ENCODE results near the gene FDXR. TPM values are rescaled to one million over a fixed set of nuclear protein-coding genes. Genes with fewer than 3 reads are reported as not detected.

The FDXR gene
- total and polyA plus RNA-seq, 4 donors, result 3.9 to 10.1 (median 4.6) TPM

GRCh38 chr17:74861662-74862107, 11.1 kb downstream of the FDXR start:
- TF ChIP-seq CTCF (IDR thresholded peaks at IDR 0.05; ENCODE audit: low read depth, low read length, missing input control), result no peak
- no peak for TF ChIP-seq HNF4G (IDR thresholded peaks at IDR 0.05)
- no peak for TF ChIP-seq JUND (IDR thresholded peaks at IDR 0.05)
- no peak for TF ChIP-seq YY1 (IDR thresholded peaks at IDR 0.05)
- TF ChIP-seq HNF4A (conservative IDR thresholded peaks at IDR 0.05), result no peak
- H3K27me3 ChIP-seq (ENCODE audit: control insufficient read depth in 4 of 4, insufficient read depth in 4 of 4, low read length in 3 of 4), result peaks cover 0 to 7% (median 3%) of the 10 kb centered on the region in 4 donors
- WGBS, result 7% methylated on average over 36 of the region's 36 CpGs
- H3K27ac ChIP-seq (ENCODE audit: low read depth in 1 of 2, low read length in 2 of 2), result no peak overlapping the region
- H3K9ac ChIP-seq (ENCODE audit: low read depth in 1 of 2, low read length in 2 of 2), result no peak overlapping the region
- no peak for DNase-seq (ENCODE audit: low spot score)
- peaks cover 8 to 25% (median 14%) of the 10 kb centered on the region in 4 donors for H3K4me1 ChIP-seq (ENCODE audit: control insufficient read depth in 4 of 4, insufficient read depth in 4 of 4, low read length in 3 of 4)
- peak overlapping the region in 1 of 3 donors; percentile 20 for H3K4me3 ChIP-seq (ENCODE audit: low read depth in 1 of 3, low read length in 3 of 3)
- H3K9me3 ChIP-seq (ENCODE audit: control insufficient read depth in 4 of 4, low read length in 3 of 4), result no peaks in the 10 kb centered on the region
- H3K36me3 ChIP-seq (ENCODE audit: control insufficient read depth in 4 of 4, insufficient read depth in 3 of 4, low read depth in 1 of 4, low read length in 3 of 4), result no peaks in the 10 kb centered on the region

- Histone ChIP-seq H3K27ac (ENCODE audit: low read depth in 1 of 2, low read length in 2 of 2) (no peak overlapping the region), H3K9me3 (ENCODE audit: control insufficient read depth in 4 of 4, low read length in 3 of 4) (no peaks in the 10 kb centered on the region), H3K4me3 (ENCODE audit: low read depth in 1 of 3, low read length in 3 of 3) (peak overlapping the region in 1 of 3 donors; percentile 20), H3K9ac (ENCODE audit: low read depth in 1 of 2, low read length in 2 of 2) (no peak overlapping the region), H3K36me3 (ENCODE audit: control insufficient read depth in 4 of 4, insufficient read depth in 3 of 4, low read depth in 1 of 4, low read length in 3 of 4) (no peaks in the 10 kb centered on the region), H3K27me3 (ENCODE audit: control insufficient read depth in 4 of 4, insufficient read depth in 4 of 4, low read length in 3 of 4) (peaks cover 0 to 7% (median 3%) of the 10 kb centered on the region in 4 donors), H3K4me1 (ENCODE audit: control insufficient read depth in 4 of 4, insufficient read depth in 4 of 4, low read length in 3 of 4) (peaks cover 8 to 25% (median 14%) of the 10 kb centered on the region in 4 donors)
- DNase-seq (ENCODE audit: low spot score), result no peak
- no peak for TF ChIP-seq REST (IDR thresholded peaks at IDR 0.05)
- TF ChIP-seq, protein P1, sequence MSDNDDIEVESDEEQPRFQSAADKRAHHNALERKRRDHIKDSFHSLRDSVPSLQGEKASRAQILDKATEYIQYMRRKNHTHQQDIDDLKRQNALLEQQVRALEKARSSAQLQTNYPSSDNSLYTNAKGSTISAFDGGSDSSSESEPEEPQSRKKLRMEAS (IDR thresholded peaks at IDR 0.05), result no peak
- TF ChIP-seq CTCF (IDR thresholded peaks at IDR 0.05; ENCODE audit: low read depth, low read length, missing input control), result no peak
- TF ChIP-seq FOXA1 (IDR thresholded peaks at IDR 0.05), result no peak
- no peak for TF ChIP-seq JUND (IDR thresholded peaks at IDR 0.05)
- TF ChIP-seq TAF1 (conservative IDR thresholded peaks at IDR 0.05), result no peak
- no peak for TF ChIP-seq RAD21 (IDR thresholded peaks at IDR 0.05)
- no peak for TF ChIP-seq GABPA (IDR thresholded peaks at IDR 0.05 in 1 of 2, conservative IDR thresholded peaks at IDR 0.05 in 1 of 2)
- no peak for TF ChIP-seq NR2F2 (IDR thresholded peaks at IDR 0.05)
- TF ChIP-seq, protein P2, sequence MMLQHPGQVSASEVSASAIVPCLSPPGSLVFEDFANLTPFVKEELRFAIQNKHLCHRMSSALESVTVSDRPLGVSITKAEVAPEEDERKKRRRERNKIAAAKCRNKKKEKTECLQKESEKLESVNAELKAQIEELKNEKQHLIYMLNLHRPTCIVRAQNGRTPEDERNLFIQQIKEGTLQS (IDR thresholded peaks at IDR 0.05), result no peak
- no peak for TF ChIP-seq SP1 (IDR thresholded peaks at IDR 0.05)
- no peak for TF ChIP-seq FOXA2 (IDR thresholded peaks at IDR 0.05)
- TF ChIP-seq HNF4G (IDR thresholded peaks at IDR 0.05), result no peak
- TF ChIP-seq, protein P3, sequence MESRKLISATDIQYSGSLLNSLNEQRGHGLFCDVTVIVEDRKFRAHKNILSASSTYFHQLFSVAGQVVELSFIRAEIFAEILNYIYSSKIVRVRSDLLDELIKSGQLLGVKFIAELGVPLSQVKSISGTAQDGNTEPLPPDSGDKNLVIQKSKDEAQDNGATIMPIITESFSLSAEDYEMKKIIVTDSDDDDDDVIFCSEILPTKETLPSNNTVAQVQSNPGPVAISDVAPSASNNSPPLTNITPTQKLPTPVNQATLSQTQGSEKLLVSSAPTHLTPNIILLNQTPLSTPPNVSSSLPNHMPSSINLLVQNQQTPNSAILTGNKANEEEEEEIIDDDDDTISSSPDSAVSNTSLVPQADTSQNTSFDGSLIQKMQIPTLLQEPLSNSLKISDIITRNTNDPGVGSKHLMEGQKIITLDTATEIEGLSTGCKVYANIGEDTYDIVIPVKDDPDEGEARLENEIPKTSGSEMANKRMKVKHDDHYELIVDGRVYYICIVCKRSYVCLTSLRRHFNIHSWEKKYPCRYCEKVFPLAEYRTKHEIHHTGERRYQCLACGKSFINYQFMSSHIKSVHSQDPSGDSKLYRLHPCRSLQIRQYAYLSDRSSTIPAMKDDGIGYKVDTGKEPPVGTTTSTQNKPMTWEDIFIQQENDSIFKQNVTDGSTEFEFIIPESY (IDR thresholded peaks at IDR 0.05), result no peak
- TF ChIP-seq EGR1 (IDR thresholded peaks at IDR 0.05; ENCODE audit: low read depth in 2 of 2), result no peak
- no peak for TF ChIP-seq HNF4A (conservative IDR thresholded peaks at IDR 0.05)
- TF ChIP-seq RXRA (IDR thresholded peaks at IDR 0.05), result no peak
- 3% methylated on average over 96 of the region's 96 CpGs for WGBS
These were observed 11.7 kb downstream of the FDXR start for GRCh38 chr17:74860872-74861661.

Data from liver (tissue), 9 donors.